HG02798 (cell line): ENCODE measurements around the gene WBP2.

Experiments
- ATAC-seq: cut with Tn5 transposase; IDR thresholded peaks from one replicate; pipeline ENCODE4 v1.9.1; 2021; ENCODE audit warnings: mild to moderate bottlenecking; ENCODE audit not compliant: unreplicated experiment, poor library complexity

Gene WBP2

DNA sequence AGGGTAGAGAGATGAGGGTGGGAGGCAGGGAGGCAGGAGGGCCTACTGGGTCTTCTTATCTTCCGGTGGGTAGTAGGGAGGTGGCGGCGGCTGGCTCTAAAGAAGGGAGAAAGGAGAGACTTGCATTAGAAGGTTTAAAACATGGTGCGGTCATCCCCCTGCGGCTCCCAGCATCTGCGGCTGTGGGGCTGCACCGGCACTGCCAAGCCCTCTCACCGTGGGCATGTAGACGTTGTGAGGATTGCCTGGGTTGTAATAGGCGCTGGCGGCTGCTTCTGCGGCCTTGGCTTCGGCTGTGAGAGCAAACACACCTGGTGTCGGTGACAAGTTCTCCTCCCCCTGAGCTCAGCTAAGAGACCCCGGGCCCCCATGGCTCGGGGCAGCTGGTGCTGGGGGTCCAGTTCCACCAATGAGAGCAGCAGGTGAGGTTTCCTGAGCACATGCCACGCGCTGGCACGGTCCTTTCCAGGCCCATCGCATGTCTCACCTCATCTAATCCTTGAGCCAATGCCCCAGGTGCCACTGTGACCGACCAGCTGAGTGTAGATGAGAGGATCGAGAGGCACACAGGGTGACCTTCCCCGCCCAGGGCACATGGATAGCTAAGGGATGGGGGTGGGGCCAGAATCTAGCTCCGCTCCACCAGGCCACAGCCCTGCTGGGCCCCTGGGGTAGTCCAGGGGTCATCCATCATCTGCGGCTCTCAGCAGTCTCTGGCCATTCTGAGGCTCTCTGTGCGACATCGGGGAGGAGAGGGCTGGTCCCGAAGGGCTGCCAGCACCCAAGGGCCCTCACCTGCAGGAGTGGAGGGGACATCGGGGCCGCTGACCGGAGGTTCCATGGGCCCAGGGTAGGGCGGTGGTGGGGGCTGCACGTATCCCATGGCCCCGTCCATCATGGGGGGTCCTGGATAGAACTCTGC, 8.2 kb downstream of the WBP2 start:
- ATAC-seq = no peak

DNA sequence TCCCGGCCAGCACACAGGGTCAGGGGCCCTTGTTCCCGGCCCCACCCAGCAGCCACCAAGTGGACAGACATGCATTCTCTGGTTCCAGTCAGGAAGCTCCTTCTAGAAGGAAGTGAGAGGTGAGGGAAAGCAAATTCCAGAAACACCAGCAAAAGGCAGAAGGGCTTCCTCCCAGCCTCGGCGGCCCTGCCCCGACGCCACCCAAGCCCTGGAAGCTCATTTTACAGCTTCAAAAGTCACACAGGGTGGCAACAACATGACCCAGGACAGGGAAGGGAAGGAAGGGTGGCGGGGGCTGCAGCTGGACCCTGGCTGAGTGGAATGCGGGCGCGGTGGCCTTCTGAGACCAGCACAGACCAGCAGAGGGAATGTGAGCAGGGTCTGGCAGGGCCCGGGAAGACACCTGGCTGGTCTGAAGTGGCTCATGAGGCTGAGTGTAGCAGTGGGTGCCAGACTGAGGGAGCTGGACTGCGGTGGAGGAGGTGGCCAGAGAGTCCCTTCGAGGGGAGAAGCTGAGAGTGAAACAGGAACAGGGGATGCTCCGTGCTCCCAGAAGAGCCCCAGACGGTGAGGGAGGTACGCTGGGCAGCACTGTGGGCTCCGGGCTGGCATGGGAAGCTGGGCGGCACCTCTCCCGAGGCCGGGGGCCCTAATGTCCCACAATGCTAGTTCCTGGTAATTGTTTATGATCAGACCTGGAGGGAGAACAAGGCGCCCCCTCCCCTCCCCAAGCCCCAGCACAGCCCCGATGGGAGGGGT, 9.0 kb downstream of the WBP2 start:
- ATAC-seq = no peak

DNA sequence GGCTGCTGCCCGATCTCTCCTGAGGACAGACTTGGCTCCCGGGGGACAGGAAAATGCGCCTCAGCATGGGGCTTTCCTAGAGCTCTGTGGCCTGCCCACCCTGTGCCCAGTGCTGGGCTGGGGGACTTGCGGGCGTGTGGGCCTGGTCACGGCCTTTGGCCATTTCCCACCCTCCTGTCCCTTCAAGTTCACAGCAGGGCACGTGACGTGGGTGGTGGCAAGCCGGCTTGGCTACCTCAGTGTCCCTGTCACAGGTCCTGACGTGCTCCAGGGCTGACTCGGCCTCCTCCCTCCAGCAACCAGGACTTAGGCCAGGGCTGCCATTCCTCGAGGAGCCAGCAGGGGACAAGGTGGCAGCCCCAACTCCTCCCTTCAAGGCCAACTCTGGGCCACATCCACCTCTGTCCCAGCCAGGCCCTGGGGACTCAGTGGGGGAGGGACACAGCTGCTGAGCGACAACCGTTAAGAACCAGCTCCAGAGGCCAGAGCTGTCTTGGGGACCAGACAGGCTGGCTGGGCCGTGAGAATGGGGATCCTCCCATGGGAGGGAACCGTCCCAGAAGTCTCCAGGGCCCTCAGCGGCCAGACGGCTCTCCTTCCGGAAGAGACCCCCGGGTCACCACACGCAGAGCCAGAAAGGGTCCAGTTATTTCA, 9.9 kb downstream of the WBP2 start:
- ATAC-seq = peak; percentile 82

DNA sequence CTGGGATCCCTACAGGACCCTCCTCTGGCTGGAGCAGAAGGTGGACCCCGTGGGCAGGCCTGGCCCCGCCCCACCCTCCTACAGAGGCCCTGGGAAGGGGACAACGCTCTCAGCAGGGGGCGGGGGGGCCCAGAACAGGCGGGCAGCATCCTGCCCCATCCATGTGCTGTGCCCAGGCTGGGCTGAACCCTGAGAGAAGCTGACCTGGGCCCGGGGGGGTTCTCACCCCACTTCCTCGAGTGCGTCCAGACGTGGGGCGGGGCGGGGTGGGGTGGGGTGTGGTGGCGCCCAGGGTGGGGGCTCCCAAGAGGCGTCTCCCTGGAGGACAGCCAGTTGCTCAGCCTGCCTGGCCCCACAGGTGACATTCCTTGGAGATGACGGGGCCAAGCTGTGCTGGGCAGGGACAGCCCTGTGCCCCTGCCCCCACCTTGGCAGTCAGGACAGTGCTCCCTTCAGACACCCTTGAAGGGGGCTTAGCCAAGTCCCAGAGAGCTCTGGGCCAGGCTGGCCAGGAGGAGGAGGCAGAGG, 10.5 kb downstream of the WBP2 start:
- ATAC-seq = no peak

- peak; percentile 20 for ATAC-seq
Measured at GRCh38 chr17:75843577-75844529, 11.3 kb downstream of the WBP2 start, which contains the start of gene UNC13D. TSS of gene UNC13D (minus strand) at chr17:75844404. CDS start at chr17:75844337, 67 bp downstream.

- ATAC-seq = no peak
Measured at GRCh38 chr17:75842963-75843576, 12.1 kb downstream of the WBP2 start.

- ATAC-seq = no peak
Measured at GRCh38 chr17:75842411-75842810, 12.7 kb downstream of the WBP2 start.

- ATAC-seq = no peak
Measured at GRCh38 chr17:75840799-75841164, 14.4 kb downstream of the WBP2 start.

GRCh38 chr17:75839942-75840798, 15.0 kb downstream of the WBP2 start:
- ATAC-seq = no peak

- no peak for ATAC-seq
Measured at GRCh38 chr17:75838410-75838809, 16.7 kb downstream of the WBP2 start.

DNA sequence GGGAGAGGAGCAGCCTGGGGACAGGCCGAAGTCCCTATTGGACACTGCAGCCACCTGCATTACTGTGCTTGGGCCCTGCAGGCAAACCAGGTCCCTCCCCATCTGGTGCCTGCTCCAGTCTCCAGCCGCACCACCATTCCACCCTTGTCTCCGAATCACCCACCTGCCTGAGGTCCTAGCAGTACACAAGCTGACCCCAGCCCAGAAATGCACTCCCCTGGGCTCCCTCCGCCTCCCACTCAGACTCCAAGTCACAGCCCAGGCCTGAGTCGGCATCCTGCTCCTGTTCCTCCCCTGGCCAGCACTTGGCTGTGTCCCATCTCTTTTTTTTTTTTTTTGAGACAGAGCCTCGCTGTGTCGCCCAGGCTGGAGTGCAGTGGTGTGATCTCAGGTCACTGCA, 17.2 kb downstream of the WBP2 start:
- ATAC-seq = no peak

- ATAC-seq = no peak
Measured at GRCh38 chr17:75836605-75837004, 18.5 kb downstream of the WBP2 start.

- no peak for ATAC-seq
Measured at GRCh38 chr17:75835654-75835987, 19.5 kb downstream of the WBP2 start.

DNA sequence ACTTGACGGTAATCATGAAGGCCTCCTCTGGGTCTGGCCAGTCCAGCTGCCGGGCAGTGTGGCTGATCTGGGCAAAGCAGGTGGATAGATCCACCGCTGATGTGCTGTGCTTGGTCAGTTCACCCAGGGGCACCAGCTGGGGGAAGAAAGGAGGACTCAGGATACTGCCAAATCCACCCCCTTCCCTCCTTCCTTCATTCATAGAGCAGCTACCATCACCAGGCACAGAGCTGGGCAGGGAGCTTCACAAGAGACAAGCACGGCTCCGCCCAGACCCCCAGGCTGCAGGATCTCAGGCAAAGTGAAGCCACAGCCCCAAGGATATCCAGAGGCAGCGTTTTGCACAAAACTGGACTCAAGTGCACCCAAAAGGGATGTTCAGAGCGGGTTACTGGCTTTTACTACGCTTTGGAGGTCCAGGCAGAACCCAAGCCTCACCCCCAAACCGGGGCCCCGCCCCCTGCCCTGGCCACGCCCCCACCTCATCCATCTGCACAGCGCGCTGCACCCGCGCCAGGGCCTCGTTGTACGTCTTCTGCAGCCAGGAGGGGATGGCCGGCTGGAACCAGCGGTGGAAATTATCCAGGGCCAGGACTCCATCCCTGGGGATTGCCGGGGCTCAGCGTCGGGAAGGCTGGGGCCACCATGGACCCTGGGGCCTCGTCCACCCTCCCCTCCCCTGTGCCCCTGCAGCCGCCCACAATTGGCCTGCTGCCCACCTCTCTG, 20.0 kb downstream of the WBP2 start:
- ATAC-seq = no peak

GRCh38 chr17:75834279-75834920, 20.7 kb downstream of the WBP2 start:
- ATAC-seq = no peak

DNA sequence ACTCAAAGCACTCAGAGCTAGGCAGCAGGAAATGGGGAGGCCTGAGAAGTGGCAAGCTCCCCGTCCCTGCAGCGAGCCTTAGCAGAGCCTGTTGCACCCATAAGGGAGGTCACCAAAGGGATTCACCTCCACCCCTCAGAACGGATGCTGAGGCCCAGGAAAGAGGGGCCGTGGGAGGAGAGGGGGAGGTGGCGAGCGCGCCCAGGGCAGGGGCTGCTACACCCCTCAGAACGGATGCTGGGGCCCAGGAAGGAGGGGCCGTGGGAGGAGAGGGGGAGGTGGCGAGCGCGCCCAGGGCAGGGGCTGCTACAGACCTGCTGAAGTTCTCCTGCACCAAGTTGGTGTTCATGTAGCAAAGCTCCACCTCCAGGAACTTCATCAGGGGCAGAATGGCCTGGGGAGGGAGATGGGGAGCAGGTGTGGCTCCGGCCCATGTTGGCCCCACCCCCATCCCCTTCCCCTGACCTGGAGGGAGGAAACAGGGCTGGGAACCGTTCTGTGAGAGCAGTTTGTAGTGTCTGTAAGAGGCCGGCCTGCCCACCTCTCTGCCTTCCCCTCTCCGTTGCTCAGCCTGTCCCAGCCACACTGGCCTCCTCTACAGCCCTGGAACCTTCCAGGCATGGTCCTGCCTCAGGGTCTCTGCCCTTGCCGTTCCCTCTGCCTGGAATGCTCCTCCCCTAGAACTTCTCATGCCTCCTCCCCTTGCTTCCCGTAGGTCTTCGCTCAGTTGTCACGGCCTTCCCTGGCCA, 22.3 kb downstream of the WBP2 start:
- no peak for ATAC-seq
